Measurements from ENCODE around the gene SAMD4A. TPM values are rescaled to one million over a fixed set of nuclear protein-coding genes. Genes with fewer than 3 reads are reported as not detected.
A peak's percentile ranks its signal among the peaks of the same experiment; 100 is the strongest.

The SAMD4A gene
- total RNA-seq, 3 donors from 2014 or later: 28.5 to 44.6 (median 36.2) TPM

- Histone ChIP-seq H3K4me3 (no peak overlapping the region), H3K36me3 (no peaks in the 10 kb centered on the region), H3K4me1 (peaks cover 0 to 10% of the 10 kb centered on the region in 2 donors), H3K27ac (no peak overlapping the region), H3K27me3 (no peaks in the 10 kb centered on the region), H3K9me3 (no peaks in the 10 kb centered on the region)
- TF ChIP-seq POLR2A (IDR thresholded peaks at IDR 0.05): no peak
- TF ChIP-seq CTCF (IDR thresholded peaks at IDR 0.05): no peak
- no peak for TF ChIP-seq POLR2AphosphoS5 (IDR thresholded peaks at IDR 0.05)
- DNase-seq (ENCODE audit: low spot score in 2 of 2): no peak
- intact Hi-C loops (cut with DNase I; ENCODE audit: low total_unique reads): no loop called here
Observed at GRCh38 chr14:54708161-54708560, 141.2 kb downstream of the SAMD4A start.

GRCh38 chr14:54708982-54709381 lies 142.1 kb downstream of the SAMD4A start:
- H3K27ac ChIP-seq: no peak overlapping the region
- H3K4me1 ChIP-seq: peaks cover 0 to 10% of the 10 kb centered on the region in 2 donors
- intact Hi-C loops (cut with DNase I; ENCODE audit: low total_unique reads): no loop called here
- H3K27me3 ChIP-seq: no peaks in the 10 kb centered on the region
- no peaks in the 10 kb centered on the region for H3K36me3 ChIP-seq
- no peak for DNase-seq (ENCODE audit: low spot score in 2 of 2)
- H3K4me3 ChIP-seq: no peak overlapping the region
- TF ChIP-seq CTCF (IDR thresholded peaks at IDR 0.05) (no peak), POLR2A (IDR thresholded peaks at IDR 0.05) (no peak), POLR2AphosphoS5 (IDR thresholded peaks at IDR 0.05) (no peak)
- H3K9me3 ChIP-seq: no peaks in the 10 kb centered on the region

- Histone ChIP-seq H3K9me3 (no peaks in the 10 kb centered on the region), H3K27ac (no peak overlapping the region), H3K27me3 (no peaks in the 10 kb centered on the region), H3K36me3 (no peaks in the 10 kb centered on the region), H3K4me1 (peaks cover 0 to 10% of the 10 kb centered on the region in 2 donors), H3K4me3 (no peak overlapping the region)
- no peak for DNase-seq (ENCODE audit: low spot score in 2 of 2)
- TF ChIP-seq POLR2AphosphoS5 (IDR thresholded peaks at IDR 0.05) (no peak), CTCF (IDR thresholded peaks at IDR 0.05) (no peak), POLR2A (IDR thresholded peaks at IDR 0.05) (no peak)
- intact Hi-C loops (cut with DNase I; ENCODE audit: low total_unique reads): no loop called here
Observed at GRCh38 chr14:54709444-54709843, 142.5 kb downstream of the SAMD4A start.

- intact Hi-C loops (cut with DNase I; ENCODE audit: low total_unique reads): no loop called here
- Histone ChIP-seq H3K27ac (no peak overlapping the region), H3K4me3 (no peak overlapping the region), H3K4me1 (peaks cover 0 to 10% of the 10 kb centered on the region in 2 donors), H3K9me3 (no peaks in the 10 kb centered on the region), H3K27me3 (no peaks in the 10 kb centered on the region), H3K36me3 (no peaks in the 10 kb centered on the region)
- no peak for DNase-seq (ENCODE audit: low spot score in 2 of 2)
- TF ChIP-seq POLR2A (IDR thresholded peaks at IDR 0.05): no peak
Observed at GRCh38 chr14:54709867-54710266, 142.9 kb downstream of the SAMD4A start.

- DNase-seq (ENCODE audit: low spot score in 2 of 2): no peak
- Histone ChIP-seq H3K4me3 (no peak overlapping the region), H3K4me1 (peaks cover 0 to 10% of the 10 kb centered on the region in 2 donors), H3K9me3 (no peaks in the 10 kb centered on the region), H3K27ac (peak overlapping the region; percentile 73 to 79), H3K27me3 (no peaks in the 10 kb centered on the region), H3K36me3 (no peaks in the 10 kb centered on the region)
- intact Hi-C loops (cut with DNase I; ENCODE audit: low total_unique reads): no loop called here
- TF ChIP-seq POLR2AphosphoS5 (IDR thresholded peaks at IDR 0.05) (no peak), POLR2A (IDR thresholded peaks at IDR 0.05) (no peak), CTCF (IDR thresholded peaks at IDR 0.05) (no peak)
Observed at GRCh38 chr14:54711312-54711711, 144.4 kb downstream of the SAMD4A start.
